Tibial artery (tissue), 4 donors: ENCODE results near the gene EEF1AKMT1.
A peak's percentile ranks its signal among the peaks of the same experiment; 100 is the strongest.

ENCODE experiments used
- DNase-seq, 2 donors: peaks; one replicate each; pipeline ENCODE4 v3.0.0-alpha.2; 2019
- H3K27ac ChIP-seq, 2 donors: fragments of 200-600 bp; sonication (generic) in 1 of 2; 1 replicate in 1 of 2; 2 replicates in 1 of 2; pipeline ENCODE4 v1.5.1; 2018 to 2019; ENCODE audit warnings: mild to moderate bottlenecking in 1 of 2
- H3K27me3 ChIP-seq, 2 donors: fragments of 200-600 bp; sonication (generic) in 1 of 2; one replicate each; pipeline versions ENCODE4 v1.5.1 to v1.6.0; 2016 to 2019
- H3K36me3 ChIP-seq, 3 donors: fragments of 200-600 bp; sonication (generic) in 2 of 3; one replicate each; pipeline ENCODE4 v1.5.1; 2016 to 2019; ENCODE audit warnings: mild to moderate bottlenecking in 2 of 3
- H3K4me1 ChIP-seq, 4 donors: fragments of 200-600 bp; sonication (generic) in 2 of 4; 1 replicate in 3 of 4; 2 replicates in 1 of 4; pipeline ENCODE4 v1.5.1; 2016 to 2019
- H3K4me3 ChIP-seq, 2 donors: fragments of 200-600 bp; sonication (generic) in 1 of 2; 1 replicate in 1 of 2; 2 replicates in 1 of 2; pipeline ENCODE4 v1.5.1; 2018 to 2019; ENCODE audit warnings: mild to moderate bottlenecking in 2 of 2
- H3K9me3 ChIP-seq, 3 donors: fragments of 200-600 bp; sonication (generic) in 1 of 3; one replicate each; pipeline ENCODE4 v1.5.1; 2016 to 2019
- intact Hi-C: fragments of 100-400 bp; cut with DNase I; formaldehyde crosslinking; loops from one replicate; pipeline ENCODE4 v1.15.0; 2023; ENCODE audit warnings: low total_unique reads
- TF ChIP-seq, protein P1 (sequence below), 2 experiments: fragments of 200-600 bp in 1 of 2; fragments of 450-650 bp in 1 of 2; IDR thresholded peaks; one replicate each; pipeline ENCODE4 v1.5.1; 2017 to 2019; ENCODE audit warnings: antibody characterized with exemption in 2 of 2, mild to moderate bottlenecking in 1 of 2, moderate library complexity in 1 of 2

Gene EEF1AKMT1

GRCh38 chr13:20708216-20708615, 65.5 kb downstream of the EEF1AKMT1 start:
- peak overlapping the region in 1 of 2 donors; percentile 35 for H3K27ac ChIP-seq

GRCh38 chr13:20706661-20707060, 67.1 kb downstream of the EEF1AKMT1 start:
- Histone ChIP-seq H3K4me3 (no peak overlapping the region), H3K4me1 (peaks cover 0 to 37% (median 10%) of the 10 kb centered on the region in 4 donors), H3K36me3 (no peaks in the 10 kb centered on the region), H3K9me3 (no peaks in the 10 kb centered on the region), H3K27me3 (no peaks in the 10 kb centered on the region), H3K27ac (no peak overlapping the region)
- intact Hi-C loops: loop anchor here (5.0 to 10.0 kb wide), 2 partner anchors 66 to 218 kb away; partner anchors contain the start of gene EEF1AKMT1
- no peak for DNase-seq
- TF ChIP-seq, protein P1, sequence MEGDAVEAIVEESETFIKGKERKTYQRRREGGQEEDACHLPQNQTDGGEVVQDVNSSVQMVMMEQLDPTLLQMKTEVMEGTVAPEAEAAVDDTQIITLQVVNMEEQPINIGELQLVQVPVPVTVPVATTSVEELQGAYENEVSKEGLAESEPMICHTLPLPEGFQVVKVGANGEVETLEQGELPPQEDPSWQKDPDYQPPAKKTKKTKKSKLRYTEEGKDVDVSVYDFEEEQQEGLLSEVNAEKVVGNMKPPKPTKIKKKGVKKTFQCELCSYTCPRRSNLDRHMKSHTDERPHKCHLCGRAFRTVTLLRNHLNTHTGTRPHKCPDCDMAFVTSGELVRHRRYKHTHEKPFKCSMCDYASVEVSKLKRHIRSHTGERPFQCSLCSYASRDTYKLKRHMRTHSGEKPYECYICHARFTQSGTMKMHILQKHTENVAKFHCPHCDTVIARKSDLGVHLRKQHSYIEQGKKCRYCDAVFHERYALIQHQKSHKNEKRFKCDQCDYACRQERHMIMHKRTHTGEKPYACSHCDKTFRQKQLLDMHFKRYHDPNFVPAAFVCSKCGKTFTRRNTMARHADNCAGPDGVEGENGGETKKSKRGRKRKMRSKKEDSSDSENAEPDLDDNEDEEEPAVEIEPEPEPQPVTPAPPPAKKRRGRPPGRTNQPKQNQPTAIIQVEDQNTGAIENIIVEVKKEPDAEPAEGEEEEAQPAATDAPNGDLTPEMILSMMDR (IDR thresholded peaks at IDR 0.05): no peak

More at GRCh38 chr13:20708216-20708615, 65.5 kb downstream of the EEF1AKMT1 start:
- TF ChIP-seq, protein P1 (IDR thresholded peaks at IDR 0.05): no peak
- no peak for DNase-seq
- H3K36me3 ChIP-seq: no peaks in the 10 kb centered on the region
- H3K4me1 ChIP-seq: peaks cover 0 to 35% (median 11%) of the 10 kb centered on the region in 4 donors
- no peaks in the 10 kb centered on the region for H3K27me3 ChIP-seq
- no peaks in the 10 kb centered on the region for H3K9me3 ChIP-seq
- no peak overlapping the region for H3K4me3 ChIP-seq
- intact Hi-C loops: loop anchor here (5.0 to 10.0 kb wide), 2 partner anchors 64 to 217 kb away; partner anchors contain the start of gene EEF1AKMT1

DNA sequence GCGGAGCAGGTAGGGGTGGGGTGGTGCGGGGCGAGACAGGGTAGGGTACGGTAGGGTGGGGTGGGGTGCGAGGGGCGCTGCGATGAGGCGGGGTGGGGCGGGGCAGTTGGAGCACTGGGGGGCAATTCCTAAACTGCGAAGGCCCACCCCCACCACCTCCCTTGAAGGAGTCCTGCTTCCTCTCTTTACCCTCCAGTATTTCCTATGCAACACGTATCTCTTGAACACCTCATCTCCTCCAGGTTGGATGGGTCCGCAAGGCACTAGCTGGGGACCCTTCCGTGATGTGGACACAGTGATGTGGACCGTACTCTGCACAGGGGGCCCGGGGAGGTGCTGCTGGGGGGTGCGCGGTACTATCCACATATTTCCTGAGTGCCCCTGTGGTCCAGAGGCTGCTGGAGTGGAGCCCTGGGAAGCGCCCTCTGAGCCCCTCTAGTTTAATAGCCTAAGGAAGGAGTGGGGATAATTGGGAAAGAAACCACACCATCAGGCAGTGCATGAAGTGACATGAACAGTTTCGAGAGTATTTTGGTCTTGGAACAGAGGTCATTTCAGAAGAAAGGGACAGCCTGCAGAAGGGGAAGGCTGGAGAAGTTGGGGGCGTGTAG, 69.2 kb downstream of the EEF1AKMT1 start:
- Histone ChIP-seq H3K4me3 (peak overlapping the region; percentile 65 to 85), H3K27ac (peak overlapping the region; percentile 36 to 49), H3K9me3 (no peaks in the 10 kb centered on the region), H3K4me1 (peaks cover 0 to 32% (median 9%) of the 10 kb centered on the region in 4 donors), H3K27me3 (no peaks in the 10 kb centered on the region), H3K36me3 (no peaks in the 10 kb centered on the region)
- TF ChIP-seq, protein P1 (IDR thresholded peaks at IDR 0.05): no peak
- no peak for DNase-seq
- intact Hi-C loops: loop anchor here (5.0 to 10.0 kb wide), 3 partner anchors 68 to 220 kb away; partner anchors contain the start of gene EEF1AKMT1

GRCh38 chr13:20703780-20704458, 69.8 kb downstream of the EEF1AKMT1 start:
- peaks cover 0 to 25% (median 7%) of the 10 kb centered on the region in 4 donors for H3K4me1 ChIP-seq
- H3K4me3 ChIP-seq: peak overlapping the region; percentile 65 to 85
- intact Hi-C loops: loop anchor here (5.0 to 10.0 kb wide), 2 partner anchors 123 to 221 kb away; no protein-coding TSS in a partner anchor
- no peaks in the 10 kb centered on the region for H3K9me3 ChIP-seq
- H3K27ac ChIP-seq: peak overlapping the region; percentile 36 to 49
- H3K36me3 ChIP-seq: no peaks in the 10 kb centered on the region
- H3K27me3 ChIP-seq: no peaks in the 10 kb centered on the region
- TF ChIP-seq, protein P1 (IDR thresholded peaks at IDR 0.05): peak; percentile 55 to 77
- DNase-seq: peak; percentile 62 to 81

GRCh38 chr13:20702915-20703779, 70.6 kb downstream of the EEF1AKMT1 start, which contains the start of gene IL17D:
IL17D (plus strand) TSS chr13:20703699; CDS start chr13:20704002, 303 bp downstream.
- no peaks in the 10 kb centered on the region for H3K36me3 ChIP-seq
- DNase-seq: peak in 1 of 2 donors; percentile 66
- peaks cover 0 to 21% (median 7%) of the 10 kb centered on the region in 4 donors for H3K4me1 ChIP-seq
- H3K9me3 ChIP-seq: no peaks in the 10 kb centered on the region
- peak within 1 kb of the TSS; percentile 59 to 64 for H3K27ac ChIP-seq
- peak within 1 kb of the TSS; percentile 65 to 85 for H3K4me3 ChIP-seq
- no peaks in the 10 kb centered on the region for H3K27me3 ChIP-seq
- intact Hi-C loops: loop anchor here (5.0 to 10.0 kb wide), 2 partner anchors 124 to 222 kb away; no protein-coding TSS in a partner anchor
- TF ChIP-seq, protein P1 (IDR thresholded peaks at IDR 0.05): no peak
